GM12875 (cell line): ENCODE results near the gene PSMA5.

Experiments
- H3K4me3 ChIP-seq: one replicate; pipeline ENCODE4 v1.5.1; 2011; ENCODE audit warnings: low read depth, low read length, control low read depth
- TF ChIP-seq, protein P1 (sequence below): IDR thresholded peaks from 2 replicates; pipeline ENCODE4 v1.5.1; 2011; ENCODE audit warnings: low read depth, mild to moderate bottlenecking, control low read depth, inconsistent platforms, low read length, moderate library complexity, borderline replicate concordance; ENCODE audit not compliant: insufficient read depth

PSMA5 gene

GRCh38 chr1:109350655-109351054 lies 75.6 kb downstream of the PSMA5 start:
- TF ChIP-seq, protein P1, sequence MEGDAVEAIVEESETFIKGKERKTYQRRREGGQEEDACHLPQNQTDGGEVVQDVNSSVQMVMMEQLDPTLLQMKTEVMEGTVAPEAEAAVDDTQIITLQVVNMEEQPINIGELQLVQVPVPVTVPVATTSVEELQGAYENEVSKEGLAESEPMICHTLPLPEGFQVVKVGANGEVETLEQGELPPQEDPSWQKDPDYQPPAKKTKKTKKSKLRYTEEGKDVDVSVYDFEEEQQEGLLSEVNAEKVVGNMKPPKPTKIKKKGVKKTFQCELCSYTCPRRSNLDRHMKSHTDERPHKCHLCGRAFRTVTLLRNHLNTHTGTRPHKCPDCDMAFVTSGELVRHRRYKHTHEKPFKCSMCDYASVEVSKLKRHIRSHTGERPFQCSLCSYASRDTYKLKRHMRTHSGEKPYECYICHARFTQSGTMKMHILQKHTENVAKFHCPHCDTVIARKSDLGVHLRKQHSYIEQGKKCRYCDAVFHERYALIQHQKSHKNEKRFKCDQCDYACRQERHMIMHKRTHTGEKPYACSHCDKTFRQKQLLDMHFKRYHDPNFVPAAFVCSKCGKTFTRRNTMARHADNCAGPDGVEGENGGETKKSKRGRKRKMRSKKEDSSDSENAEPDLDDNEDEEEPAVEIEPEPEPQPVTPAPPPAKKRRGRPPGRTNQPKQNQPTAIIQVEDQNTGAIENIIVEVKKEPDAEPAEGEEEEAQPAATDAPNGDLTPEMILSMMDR: no peak
- H3K4me3 ChIP-seq: no peak overlapping the region

DNA sequence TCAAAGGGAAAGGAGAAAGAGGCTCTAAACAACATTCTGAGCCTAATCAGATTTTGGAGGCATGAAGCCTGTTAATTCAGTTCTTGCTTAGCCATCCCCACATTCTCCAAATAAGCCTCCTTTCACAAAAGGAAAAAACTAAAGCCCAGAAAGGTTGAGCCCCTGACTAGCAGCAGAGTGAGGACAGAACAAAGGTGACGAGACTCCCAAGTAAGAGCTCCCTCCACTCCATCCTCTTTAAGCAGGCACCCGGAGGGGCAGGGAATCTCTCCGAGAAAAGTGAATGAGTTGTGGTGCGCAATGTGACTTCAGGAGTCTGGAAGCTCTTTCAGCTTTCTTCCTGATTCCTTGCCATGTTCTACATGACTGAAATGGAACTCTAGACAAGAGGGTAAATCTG lies 76.1 kb downstream of the PSMA5 start:
- TF ChIP-seq, protein P1: no peak
- H3K4me3 ChIP-seq: no peak overlapping the region
